NOMO-1 treated with DMSO at 0.1 percent for 48 hours (cell line): Measurements from ENCODE around the gene EPB41L2.
"Not testable (repeated sequence)": the region's sequence is repeated elsewhere in the genome, so short reads cannot be mapped to it uniquely, and the experiment has no call there.

ENCODE experiments used
- DNase-seq: peaks from one replicate; lab custom pipeline; 2025; ENCODE audit not compliant: unreplicated experiment; lab: John Stamatoyannopoulos, UW

EPB41L2 gene

DNA sequence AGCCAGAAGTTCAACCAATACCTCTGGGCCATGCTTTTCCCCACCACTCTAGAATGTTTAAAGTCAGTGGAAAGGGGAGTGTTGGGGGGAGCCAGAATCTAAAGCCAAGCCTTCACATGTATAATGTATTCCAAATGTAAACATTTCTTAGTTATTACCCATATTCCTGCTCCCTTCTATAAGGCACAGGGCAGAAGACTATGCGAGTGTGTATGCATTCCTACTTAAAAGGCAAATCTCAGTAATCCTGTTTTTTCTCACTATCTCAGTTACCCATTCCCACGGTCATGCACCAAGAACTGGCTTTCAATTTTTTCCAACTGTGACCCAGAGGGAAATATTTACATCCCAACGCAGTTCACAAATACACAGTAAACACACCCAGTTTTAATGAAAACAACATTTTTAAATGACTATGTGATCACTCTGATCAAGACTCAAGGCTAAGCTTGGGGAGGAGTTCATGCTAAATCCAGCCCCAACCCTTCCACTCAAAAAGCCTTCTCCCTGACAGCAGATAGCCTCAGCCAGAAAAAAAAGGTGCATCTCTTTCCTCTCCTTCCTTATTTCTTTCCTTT is 57.5 kb downstream of the EPB41L2 start:
- DNase-seq, result no peak

DNA sequence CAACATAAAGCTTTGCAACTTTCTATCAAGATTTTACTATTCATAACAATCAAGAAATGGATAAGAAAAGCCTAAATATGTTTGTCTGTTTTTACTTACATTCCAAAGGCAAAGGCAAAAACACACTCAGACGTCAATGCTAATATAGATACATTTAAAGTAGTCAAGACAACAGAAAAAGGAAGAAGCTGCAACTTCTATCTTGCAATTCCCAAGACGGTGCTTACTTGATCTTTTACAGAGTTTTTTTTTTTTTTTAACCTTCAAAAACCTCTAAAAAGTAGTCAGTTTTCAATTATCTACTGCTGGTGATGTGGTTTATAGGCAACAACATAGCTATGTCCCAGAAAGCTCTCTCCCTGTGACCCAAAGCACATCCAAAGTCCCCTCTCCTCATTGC is 58.1 kb downstream of the EPB41L2 start:
- DNase-seq, result no peak

DNA sequence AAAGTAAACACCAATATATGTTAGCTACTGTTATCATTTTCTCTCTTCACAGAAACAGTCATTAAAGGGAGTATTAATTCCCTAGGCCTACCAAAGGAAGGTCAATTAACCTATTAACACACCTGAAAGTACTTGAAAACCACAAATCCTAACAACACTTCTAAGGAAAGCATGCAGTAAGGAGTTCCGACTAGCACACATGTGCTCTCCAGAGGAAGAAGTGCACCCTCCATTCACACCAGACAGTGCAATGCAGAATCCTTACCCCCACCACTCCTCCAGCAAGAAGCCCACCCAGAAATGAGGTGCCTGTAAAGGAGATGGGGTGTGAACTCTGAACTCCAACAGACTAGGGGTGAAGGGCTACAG is 58.7 kb downstream of the EPB41L2 start:
- DNase-seq, result no peak

DNA sequence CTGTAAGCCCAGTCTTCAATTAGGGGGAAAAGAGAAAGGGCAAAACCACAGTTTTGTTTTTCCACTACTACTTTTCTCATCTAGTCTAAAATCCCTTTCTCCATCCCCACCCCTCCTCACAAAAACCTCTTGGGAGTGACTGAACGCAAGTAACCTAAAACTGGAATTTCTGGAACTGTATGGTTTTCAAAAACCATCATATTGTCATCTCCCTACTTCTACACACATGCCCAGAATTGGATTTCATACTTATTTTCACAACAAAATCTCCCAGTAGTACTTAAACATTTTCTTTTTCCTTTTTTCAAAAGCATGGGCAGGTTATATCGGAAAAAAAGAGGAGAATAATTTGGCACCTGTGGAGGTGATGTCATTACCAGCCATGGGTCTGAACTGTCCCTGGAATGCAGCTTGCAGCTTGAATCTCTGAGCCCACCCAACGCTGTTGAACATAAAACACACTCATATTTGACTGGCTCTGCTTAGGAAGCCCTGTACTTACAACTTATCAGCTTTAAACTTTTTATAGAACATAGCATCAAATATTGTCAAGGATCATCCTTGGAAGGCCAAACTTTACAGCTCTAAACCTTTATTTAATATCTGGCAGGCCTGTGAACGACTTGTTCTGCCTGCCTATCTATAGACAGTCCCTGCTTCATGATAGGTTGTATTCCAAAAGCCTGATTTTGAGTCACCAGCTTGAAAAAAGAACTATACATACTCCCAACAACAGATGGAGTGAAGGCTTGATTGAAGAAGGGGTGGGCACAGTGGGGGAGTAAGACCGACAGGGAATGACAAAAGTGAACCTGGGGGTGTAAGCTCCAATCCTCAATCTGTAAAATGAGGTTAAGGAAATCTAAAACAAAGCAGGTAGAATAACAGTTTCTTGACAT is 59.3 kb downstream of the EPB41L2 start:
- DNase-seq, result no peak

DNA sequence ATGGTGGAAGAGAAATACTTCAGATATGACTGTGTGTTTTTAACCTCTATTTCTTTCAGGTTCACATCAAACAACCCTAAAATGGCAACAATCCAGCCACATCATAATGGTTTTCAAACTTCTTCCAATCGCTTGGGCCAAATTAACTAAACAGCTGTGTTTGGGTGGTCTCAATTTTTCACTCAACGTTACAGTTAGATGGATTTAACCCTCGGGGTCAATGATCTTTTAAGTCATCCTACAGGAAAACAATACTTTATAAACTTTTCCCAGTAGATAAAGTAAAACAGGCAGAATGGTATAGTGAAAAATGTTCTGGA is 60.4 kb downstream of the EPB41L2 start:
- DNase-seq, result no peak

DNA sequence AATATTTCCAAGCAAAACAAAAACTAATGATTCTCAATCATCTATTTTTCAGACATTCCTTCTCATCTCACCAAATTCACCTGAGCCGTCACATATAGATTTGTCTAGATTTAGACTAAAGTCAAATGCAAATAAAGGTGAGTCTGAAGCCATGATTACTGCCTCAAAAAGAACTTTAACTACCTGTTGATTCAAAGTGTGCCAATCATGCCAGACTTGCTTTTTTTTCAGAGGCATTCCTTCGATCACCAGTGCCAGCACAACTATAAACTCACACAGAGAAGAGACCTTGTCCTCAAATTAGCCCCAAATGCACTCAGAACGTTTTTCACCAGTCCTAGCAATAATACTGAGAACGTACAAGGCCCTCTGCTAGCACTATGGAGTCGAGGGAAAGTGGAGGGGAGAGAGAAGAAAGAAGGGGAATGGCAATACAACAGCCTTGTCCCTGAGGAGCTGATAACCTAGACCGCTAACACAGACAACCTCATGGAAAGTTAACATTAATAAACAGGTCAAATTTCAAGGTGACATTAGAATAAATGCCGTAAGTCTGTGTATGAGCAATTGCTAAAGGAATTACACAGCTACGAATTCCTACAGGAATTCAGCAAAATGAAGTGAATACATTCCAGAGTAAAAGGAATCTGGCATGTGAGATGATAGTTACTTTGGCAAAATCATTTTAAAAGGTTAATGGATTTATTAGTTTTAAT is 60.9 kb downstream of the EPB41L2 start:
- no peak for DNase-seq

DNA sequence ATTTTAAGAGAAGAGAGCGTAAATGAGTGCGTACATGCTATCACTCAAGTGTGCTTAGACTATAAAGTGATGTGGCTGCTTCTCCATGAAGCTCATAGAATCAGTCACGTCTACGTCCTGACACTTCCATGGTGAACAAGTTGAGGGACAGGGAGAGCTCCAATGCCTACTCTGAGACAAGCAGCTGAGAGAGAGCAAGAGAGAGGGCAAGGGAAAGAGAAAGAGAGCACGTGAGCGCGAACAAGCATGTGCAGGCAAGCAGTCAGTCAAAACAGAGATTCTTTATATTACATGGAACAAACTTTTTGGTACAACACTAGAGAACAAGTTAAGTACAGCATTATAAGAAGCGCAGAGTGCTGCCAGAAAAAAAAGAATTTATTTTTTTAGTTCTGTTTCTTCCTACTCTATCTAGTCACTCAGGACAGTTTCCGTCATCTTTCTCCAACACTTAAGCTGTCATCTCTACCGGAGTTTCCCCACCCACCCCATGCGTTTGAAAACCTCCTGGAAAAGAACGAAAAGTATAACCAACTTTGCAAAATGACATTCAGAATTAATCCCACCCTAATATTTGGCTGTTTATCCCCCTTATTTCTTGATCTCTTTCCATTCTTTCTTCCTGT is 61.8 kb downstream of the EPB41L2 start:
- DNase-seq, result no peak

DNA sequence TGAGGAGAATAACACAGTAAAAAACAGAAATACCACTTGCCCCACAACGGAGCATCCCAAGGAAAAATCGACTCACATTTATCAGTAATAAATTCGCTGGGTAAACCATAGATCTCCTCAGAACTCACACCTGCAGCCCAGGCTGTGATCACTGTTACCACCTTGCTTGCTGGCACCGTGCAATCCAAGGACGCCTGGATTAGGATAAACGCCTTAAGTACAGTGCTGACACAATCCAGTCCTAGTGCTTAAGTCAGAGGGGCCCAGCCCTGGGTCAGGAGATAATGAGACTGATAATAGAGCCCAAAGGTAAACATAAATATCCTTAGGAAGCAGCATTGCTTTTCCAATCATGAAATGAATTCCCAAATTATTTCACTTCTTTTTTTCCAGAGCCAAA is 62.5 kb downstream of the EPB41L2 start:
- no peak for DNase-seq

DNA sequence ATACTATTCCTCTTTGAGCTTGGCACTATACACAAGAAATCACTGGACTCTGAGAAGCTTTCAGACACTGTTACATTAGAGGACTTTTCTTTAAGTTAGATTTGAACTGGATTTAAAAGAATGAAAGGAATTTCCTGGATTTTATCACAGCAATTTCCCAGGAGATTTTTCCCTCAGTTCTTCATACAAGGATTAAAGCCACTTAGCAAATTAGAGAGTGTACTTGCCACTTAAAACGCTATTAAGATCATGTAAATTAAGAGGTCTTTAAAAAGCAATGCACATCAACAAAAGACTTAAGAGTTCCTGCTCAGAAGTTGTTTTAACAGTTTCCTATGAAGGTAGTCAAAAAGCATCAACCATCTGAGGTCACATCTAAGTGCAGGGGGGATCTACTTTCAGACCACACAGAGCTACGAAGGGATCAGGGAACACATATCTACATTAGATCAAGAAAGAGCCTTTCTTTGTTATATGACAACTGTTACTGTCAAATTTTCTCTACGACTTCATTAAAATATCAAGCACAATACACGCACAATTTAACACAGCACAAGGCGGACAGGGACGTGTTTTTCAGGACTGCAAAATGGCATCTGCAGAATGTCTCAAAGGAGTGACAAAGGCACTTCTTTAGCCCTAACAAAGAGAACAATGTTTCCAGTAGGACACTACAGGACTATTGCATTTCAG is 65.8 kb downstream of the EPB41L2 start:
- no peak for DNase-seq

DNA sequence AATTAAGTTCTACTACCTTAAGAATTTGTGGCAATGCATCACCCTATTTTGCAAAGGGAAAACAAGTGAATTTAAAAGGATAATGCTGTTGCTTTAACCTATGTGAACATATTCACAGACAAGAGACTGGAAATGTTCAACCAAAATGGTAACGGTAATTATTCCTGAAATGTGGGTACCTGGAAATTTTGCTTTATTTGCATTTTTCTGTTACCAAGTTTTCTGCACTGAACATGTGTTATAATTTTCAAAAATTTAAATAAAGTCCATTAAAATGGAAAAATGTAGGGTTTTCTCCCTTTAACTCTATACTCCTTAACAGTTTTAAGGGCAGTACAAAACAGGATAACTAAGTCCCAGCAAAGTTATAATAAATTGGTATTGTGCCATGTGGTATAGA is 66.4 kb downstream of the EPB41L2 start:
- DNase-seq, result no peak

DNA sequence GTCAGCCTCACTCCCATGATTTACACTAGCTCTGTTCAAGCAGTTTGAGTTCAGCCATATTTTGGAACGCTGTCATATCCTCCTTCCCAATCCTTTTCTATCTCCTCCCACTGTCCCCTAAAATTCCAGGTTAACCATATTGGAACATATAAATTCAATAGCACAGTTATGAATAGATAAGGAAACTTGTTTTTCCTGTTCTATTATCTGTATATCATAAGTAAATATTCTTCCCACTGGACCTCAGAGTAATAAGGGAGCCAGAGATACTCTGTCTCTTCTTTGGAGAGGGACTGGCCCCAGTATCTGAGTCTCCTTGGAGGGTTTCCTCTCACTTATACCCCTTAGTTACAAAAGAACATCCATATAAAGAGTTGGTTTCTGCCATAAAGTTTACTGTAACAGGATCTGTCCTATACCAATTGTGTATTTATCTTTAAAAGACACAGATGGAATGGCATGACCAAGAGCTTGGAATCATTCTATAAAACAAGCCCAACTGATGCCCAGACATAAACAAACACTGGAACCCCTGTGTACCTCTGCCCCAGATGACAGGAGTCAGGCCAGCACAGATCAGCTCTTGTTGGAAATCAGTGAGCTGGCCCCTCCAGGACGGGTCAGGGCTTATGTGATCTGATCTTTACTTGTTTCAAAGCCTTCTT is 67.1 kb downstream of the EPB41L2 start:
- DNase-seq, result no peak

DNA sequence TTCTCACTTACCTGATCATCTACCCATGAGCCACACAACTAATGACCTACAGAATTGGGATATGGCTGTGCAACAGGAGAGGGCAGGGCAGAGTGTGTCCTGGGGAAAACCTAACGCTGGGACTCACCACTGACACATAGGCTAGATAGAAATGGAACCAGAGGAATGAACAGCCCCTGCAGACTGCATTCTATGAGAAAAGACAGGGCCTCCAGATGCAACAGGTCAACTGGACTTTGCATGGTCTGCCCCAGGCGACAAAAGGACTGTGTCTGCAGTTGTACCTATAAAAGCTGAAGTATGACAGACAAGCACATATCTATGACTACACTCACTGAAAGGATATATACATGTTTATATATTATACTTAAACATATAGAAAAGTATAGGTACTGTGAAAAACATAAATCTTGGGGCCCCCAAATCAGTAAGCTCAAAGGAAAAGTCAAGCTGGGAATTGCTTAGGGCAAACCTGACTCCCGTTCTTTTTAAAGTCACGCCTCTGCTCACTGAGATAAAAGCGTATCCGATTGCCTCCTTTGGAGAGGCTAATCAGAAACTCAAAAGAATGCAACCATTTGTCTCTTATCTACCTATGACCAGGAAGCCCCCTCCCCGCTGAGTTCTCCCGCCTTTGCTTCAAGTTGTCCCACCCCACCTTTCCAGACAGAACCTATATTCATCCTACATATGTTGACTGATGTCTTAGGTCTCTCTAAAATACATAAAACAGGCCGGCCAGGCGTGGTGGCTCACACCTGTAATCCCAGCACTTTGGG is 68.5 kb downstream of the EPB41L2 start:
- no peak for DNase-seq

DNA sequence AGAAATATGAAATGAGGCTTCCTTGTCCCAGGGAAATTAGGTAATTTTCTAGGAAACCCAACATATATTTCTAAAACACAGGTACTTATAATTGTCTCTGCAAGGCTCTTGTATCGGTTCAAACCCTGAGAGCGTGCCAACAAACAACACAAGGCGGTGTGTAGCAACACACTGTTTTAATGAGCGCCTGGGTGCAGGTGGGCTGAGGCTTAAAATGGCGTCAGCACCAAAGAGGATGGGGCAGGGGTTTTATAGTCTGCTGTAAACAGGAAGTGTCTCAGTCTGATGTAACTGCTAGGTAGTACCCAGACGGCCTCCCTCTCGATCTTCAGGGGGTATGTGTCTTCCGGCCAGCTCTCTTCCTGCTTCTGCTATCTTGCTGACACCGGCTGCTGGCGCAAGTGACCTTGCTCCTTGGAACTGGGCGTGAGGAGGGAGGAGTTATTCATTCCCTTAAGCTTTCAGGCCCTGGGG is 69.7 kb downstream of the EPB41L2 start:
- no peak for DNase-seq

DNA sequence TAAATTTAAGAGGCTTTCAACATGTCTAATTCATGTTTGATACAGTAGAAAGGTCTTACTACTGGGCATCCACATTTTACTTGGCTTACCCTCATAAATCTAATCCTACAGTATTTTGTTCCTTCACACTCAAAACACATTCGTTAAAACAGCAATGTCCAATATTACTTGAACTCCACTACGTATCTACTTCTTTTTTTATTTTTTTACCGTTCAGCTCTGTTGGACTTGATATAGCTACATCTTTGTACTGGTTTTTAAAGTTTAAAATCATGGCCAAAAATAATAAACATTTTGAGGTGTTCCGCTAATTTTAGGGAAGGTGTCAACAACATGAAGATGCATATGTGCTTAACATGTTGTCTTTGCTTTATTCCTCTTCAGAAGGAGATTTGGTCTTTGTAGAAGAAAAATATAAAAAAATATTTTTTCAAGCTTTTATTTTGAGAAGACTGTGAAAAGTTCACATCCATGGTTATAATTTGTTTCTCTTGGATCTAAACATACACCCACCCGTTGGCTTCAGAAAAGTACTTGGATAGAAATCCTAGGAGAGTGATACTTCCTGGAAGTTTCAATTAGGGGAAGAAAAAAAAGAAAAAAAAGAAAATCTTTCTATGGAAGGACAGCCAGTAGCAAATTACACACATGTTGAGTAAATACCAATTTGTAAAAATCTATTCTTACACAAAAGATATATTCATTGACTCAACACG is 71.5 kb downstream of the EPB41L2 start:
- DNase-seq, result no peak

DNA sequence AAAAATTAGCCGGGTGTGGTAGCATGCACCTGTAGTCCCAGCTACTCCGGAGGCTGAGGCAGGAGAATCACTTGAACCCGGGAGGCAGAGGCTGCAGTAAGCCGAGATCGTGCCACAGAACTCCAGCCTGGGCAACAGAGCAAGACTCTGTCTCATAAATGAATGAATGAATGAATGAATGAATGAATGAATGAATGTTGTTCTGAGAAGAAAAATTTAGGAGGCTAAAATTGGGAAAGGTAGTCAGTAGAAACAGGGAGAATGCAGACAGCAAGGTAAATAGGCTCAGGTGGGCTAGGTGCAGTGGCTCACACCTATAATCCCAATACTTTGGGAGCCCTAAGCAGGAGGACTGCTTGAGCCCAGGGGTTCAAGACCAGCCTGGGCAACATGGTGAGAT is 75.5 kb downstream of the EPB41L2 start:
- not testable (repeated sequence) for DNase-seq

DNA sequence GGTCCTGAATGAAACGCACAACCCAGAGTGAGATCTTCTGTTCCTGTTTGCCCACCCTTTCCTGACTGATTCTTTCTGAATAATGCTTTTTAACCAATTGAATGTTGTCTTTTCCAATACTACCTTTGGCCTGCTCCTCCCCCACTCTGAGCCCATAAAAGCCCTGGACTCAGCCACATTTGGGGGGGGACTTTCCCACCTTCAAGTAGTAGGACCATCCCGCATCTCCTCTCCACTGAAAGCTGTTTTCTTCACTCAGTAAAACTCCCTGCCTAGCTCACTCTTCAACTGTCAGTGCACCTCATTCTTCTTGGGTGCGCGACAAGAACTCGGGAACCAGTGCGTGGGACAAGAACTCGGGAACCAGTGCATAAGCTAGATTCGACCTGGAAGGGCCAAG is 77.9 kb downstream of the EPB41L2 start:
- no peak for DNase-seq

DNA sequence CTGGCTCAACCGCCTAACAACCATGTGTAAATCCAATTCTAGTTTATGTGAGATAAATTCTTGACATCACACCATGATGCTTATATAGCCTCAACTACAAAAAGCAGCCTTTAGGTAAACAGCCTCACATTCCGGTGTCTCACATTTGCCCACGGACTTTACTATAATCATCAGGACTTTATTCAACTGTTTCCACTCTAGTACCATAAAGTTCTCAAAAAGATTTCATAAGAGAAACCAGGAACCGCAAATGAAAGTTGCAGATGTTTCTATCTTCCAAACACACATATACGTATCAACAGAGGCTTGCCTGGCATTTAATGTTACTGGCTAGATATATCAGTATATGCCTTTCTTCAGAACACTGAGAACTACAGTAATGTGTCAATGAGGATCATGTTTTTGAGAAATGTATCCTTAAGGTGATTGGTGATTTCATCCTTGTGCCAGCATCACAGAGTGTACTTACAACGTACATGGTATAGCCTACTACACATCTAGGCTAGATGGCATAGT is 80.0 kb downstream of the EPB41L2 start:
- no peak for DNase-seq

DNA sequence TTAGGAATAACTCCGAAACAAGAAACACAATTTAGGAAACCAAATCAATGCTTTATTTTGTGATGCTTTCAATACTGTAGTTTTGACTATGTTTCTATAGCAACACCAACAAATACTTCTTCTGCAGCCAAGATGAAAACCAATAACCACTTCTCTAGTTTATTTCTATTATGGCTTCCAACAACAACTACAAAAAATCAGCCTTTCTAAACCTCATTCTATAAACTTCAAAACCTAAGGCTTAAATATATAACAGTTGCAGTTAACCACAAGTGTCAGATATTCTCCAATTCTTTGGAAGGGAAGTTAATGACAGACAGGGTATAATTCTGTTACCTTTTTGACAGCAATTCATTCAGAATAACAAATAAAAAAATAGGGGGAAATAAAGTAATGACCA is 80.9 kb downstream of the EPB41L2 start:
- DNase-seq, result no peak

DNA sequence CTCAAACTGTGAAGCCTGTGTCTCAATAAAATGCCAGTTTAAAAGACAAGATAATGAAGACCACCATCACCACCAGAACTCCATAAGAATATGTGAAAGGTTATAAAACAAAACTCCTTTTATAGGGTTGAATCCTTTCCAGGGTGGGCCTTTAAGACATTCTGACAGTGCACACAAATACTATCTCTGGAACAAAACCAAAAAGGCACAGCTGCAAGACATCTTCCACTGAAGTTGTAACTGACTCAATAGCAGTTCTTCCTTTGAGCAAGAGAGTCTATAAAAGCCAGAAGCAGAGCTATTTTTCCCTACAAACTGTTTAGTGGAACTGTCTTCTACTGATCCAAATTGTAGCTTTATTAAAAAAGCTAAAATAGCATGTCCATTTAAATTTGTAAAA is 81.6 kb downstream of the EPB41L2 start:
- DNase-seq, result no peak
